Panc1 (cell line): ENCODE data around the gene FDCSP. TPM values are rescaled to one million over a fixed set of nuclear protein-coding genes. Genes with fewer than 3 reads are reported as not detected.

Experiments used
- ATAC-seq: fragments of 200-7000 bp; cut with Tn5 transposase; 2 replicates; pipeline ENCODE4 v1.9.1; 2020; ENCODE audit warnings: mild to moderate bottlenecking, moderate library complexity
- BruUV-seq: library from RNA; stranded (reverse); fragments of 400-500 nt; replicated peaks from 2 replicates; lab custom pipeline; 2021; lab: Mats Ljungman, UMichigan
- CTCF ChIA-PET: fragments of 300-600 bp; sonication (Branson Sonifier 250); formaldehyde crosslinking; loops from one replicate; lab custom pipeline; 2022; ENCODE audit warnings: antibody characterized with exemption; lab: Charles Lee
- POLR2A ChIA-PET: fragments of 300-600 bp; sonication (Branson Sonifier 250); formaldehyde crosslinking; loops from one replicate; lab custom pipeline; 2022; ENCODE audit warnings: antibody characterized with exemption; lab: Charles Lee
- DNase-seq: peaks from one replicate; pipeline ENCODE4 v3.0.0-alpha.2; 2010; ENCODE audit warnings: low read depth, low spot score
- H3K27ac ChIP-seq: 2 replicates; pipeline ENCODE4 v1.5.1; 2011; ENCODE audit warnings: mild to moderate bottlenecking, low read length, inconsistent platforms
- H3K27me3 ChIP-seq: fragments of 200-500 bp; sonication (Bioruptor generic); 2 replicates; pipeline ENCODE4 v1.6.0; 2014; ENCODE audit warnings: low read length, inconsistent platforms; ENCODE audit not compliant: control insufficient read depth, insufficient read depth
- H3K36me3 ChIP-seq: fragments of 200-500 bp; sonication (Bioruptor generic); 2 replicates; pipeline ENCODE4 v1.5.1; 2014; ENCODE audit warnings: inconsistent platforms, mild to moderate bottlenecking, low read length, moderate library complexity; ENCODE audit not compliant: control insufficient read depth, insufficient read depth
- H3K4me1 ChIP-seq: 2 replicates; pipeline ENCODE4 v1.5.1; 2011; ENCODE audit warnings: inconsistent platforms, mild to moderate bottlenecking, low read length, moderate library complexity; ENCODE audit not compliant: control insufficient read depth, insufficient read depth
- H3K4me3 ChIP-seq, 2 experiments: 2 replicates each; pipeline ENCODE4 v1.5.1; 2011 to 2012; ENCODE audit warnings: low read depth in 2 of 2, low read length in 2 of 2, mild to moderate bottlenecking in 2 of 2, inconsistent platforms in 1 of 2, moderate library complexity in 1 of 2
- H3K9me3 ChIP-seq: fragments of 200-500 bp; sonication (Bioruptor generic); 2 replicates; pipeline ENCODE4 v1.5.1; 2014; ENCODE audit warnings: low read depth, mild to moderate bottlenecking, inconsistent platforms, low read length, moderate library complexity; ENCODE audit not compliant: control insufficient read depth, insufficient read depth
- CTCF ChIP-seq: fragments of 450-650 bp; IDR thresholded peaks from 2 replicates; pipeline ENCODE4 v1.5.1; 2017; ENCODE audit warnings: mild to moderate bottlenecking
- POLR2AphosphoS5 ChIP-seq: IDR thresholded peaks from 2 replicates; pipeline ENCODE4 v1.6.1; 2012; ENCODE audit warnings: mild to moderate bottlenecking, low read depth, low read length, moderate library complexity
- REST ChIP-seq, 2 experiments: IDR thresholded peaks; 2 replicates each; pipeline ENCODE4 v1.6.1; 2011 to 2012; ENCODE audit warnings: low read depth in 2 of 2, control low read depth in 1 of 2, low read length in 1 of 2, mild to moderate bottlenecking in 1 of 2, moderate library complexity in 1 of 2; ENCODE audit not compliant: insufficient read depth in 1 of 2
- SIN3A ChIP-seq: IDR thresholded peaks from 2 replicates; pipeline ENCODE4 v1.6.1; 2012; ENCODE audit warnings: low read depth, mild to moderate bottlenecking, low read length, moderate library complexity, borderline replicate concordance; ENCODE audit not compliant: insufficient read depth
- TCF7L2 ChIP-seq: IDR thresholded peaks from 2 replicates; pipeline ENCODE4 v1.6.1; 2011; ENCODE audit warnings: mild to moderate bottlenecking, low read depth, low read length, inconsistent platforms
- in situ Hi-C: cut with HindIII; loops from 2 replicates; pipeline ENCODE4 v1.10.0; 2016; ENCODE audit warnings: low sequenced_read_pairs, low pct_unique_long_range_greater_than_20kb
- intact Hi-C: fragments of 100-400 bp; cut with micrococcal nuclease; formaldehyde crosslinking; loops from one replicate; pipeline ENCODE4 v1.10.0; 2022; ENCODE audit not compliant: unreplicated experiment
- total RNA-seq: library from RNA; stranded (reverse); gene quantifications from one replicate; pipeline ENCODE4 v1.2.1, GENCODE V29; 2021; ENCODE audit not compliant: unreplicated experiment

The FDCSP gene
- total RNA-seq, 1 experiment from 2014 or later: not detected

GRCh38 chr4:70251945-70252277, 26.0 kb downstream of the FDCSP start:
- no peak overlapping the region for H3K27ac ChIP-seq
- H3K4me1 ChIP-seq: no peaks in the 10 kb centered on the region
- no TSS peak for BruUV-seq
- H3K9me3 ChIP-seq: no peaks in the 10 kb centered on the region
- no peak for TF ChIP-seq POLR2AphosphoS5
- in situ Hi-C loops (no loop called here), intact Hi-C loops (no loop called here)
- H3K27me3 ChIP-seq: no peaks in the 10 kb centered on the region
- no peak for ATAC-seq
- CTCF ChIA-PET: no interaction called here
- H3K4me3 ChIP-seq: no peak overlapping the region
- POLR2A ChIA-PET: no interaction called here
- no peaks in the 10 kb centered on the region for H3K36me3 ChIP-seq
- no peak for DNase-seq

GRCh38 chr4:70269674-70270073, 43.8 kb downstream of the FDCSP start:
- DNase-seq (no peak), ATAC-seq (no peak)
- in situ Hi-C loops: no loop called here
- POLR2A ChIA-PET: no interaction called here
- CTCF ChIA-PET: interaction anchor here (0.5 kb wide), 1 partner anchor 235 kb away, joined by 5 read pairs; no protein-coding TSS in a partner anchor
- no TSS peak for BruUV-seq
- intact Hi-C loops: no loop called here
- Histone ChIP-seq H3K27ac (no peak overlapping the region), H3K36me3 (no peaks in the 10 kb centered on the region), H3K27me3 (no peaks in the 10 kb centered on the region), H3K9me3 (no peaks in the 10 kb centered on the region), H3K4me3 (no peak overlapping the region), H3K4me1 (no peaks in the 10 kb centered on the region)
- peak; percentile 23; the same call in 1 of the 2 replicates for TF ChIP-seq CTCF
- TF ChIP-seq TCF7L2: no peak

GRCh38 chr4:70277121-70277520, 51.2 kb downstream of the FDCSP start:
- ChIA-PET POLR2A (no interaction called here), CTCF (no interaction called here)
- no peak for ATAC-seq
- Histone ChIP-seq H3K36me3 (no peaks in the 10 kb centered on the region), H3K4me1 (no peaks in the 10 kb centered on the region), H3K4me3 (no peak overlapping the region), H3K27ac (no peak overlapping the region), H3K27me3 (no peaks in the 10 kb centered on the region), H3K9me3 (no peaks in the 10 kb centered on the region)
- intact Hi-C loops (no loop called here), in situ Hi-C loops (no loop called here)
- BruUV-seq: no TSS peak
- no peak for DNase-seq
- TF ChIP-seq POLR2AphosphoS5 (no peak), SIN3A (no peak), REST (IDR thresholded peaks at IDR 0.05; ENCODE audit: insufficient read depth in 1 of 2, low read depth in 2 of 2, low read length in 1 of 2) (no peak), CTCF (no peak), TCF7L2 (no peak)
